Colonic mucosa (tissue), 4 donors: ENCODE measurements around the gene GLTPD2. TPM values are rescaled to one million over a fixed set of nuclear protein-coding genes. Genes with fewer than 3 reads are reported as not detected.

ENCODE experiments used
- DNase-seq: peaks from one replicate; pipeline ENCODE4 v3.0.0-alpha.2; 2020
- H3K27ac ChIP-seq: fragments of 200-600 bp; one replicate; pipeline ENCODE4 v1.8.0; 2021
- H3K27me3 ChIP-seq: fragments of 200-600 bp; one replicate; pipeline ENCODE4 v1.8.0; 2021
- H3K36me3 ChIP-seq: fragments of 200-600 bp; one replicate; pipeline ENCODE4 v1.8.0; 2021
- H3K4me1 ChIP-seq: fragments of 200-600 bp; one replicate; pipeline ENCODE4 v1.8.0; 2021; ENCODE audit warnings: mild to moderate bottlenecking
- H3K4me3 ChIP-seq: fragments of 200-600 bp; one replicate; pipeline ENCODE4 v1.8.0; 2021
- H3K9ac ChIP-seq, 2 donors: one replicate each; pipeline ENCODE4 v1.7.0; 2013; ENCODE audit warnings: control low read depth in 2 of 2, low read depth in 2 of 2, low read length in 2 of 2
- H3K9me3 ChIP-seq: fragments of 200-600 bp; one replicate; pipeline ENCODE4 v1.8.0; 2021
- intact Hi-C: fragments of 100-400 bp; cut with DNase I; formaldehyde crosslinking; loops from one replicate; pipeline ENCODE4 v1.14.1; 2022
- total RNA-seq, 2 donors: library from RNA; stranded (reverse); fragmentation: NEBNext Ultra II Directional in 1 of 2; extraction: Animal tissue kit (Norgen Biotek cat#: 25700) in 1 of 2; gene quantifications; one replicate each; pipeline ENCODE4 v1.2.1, GENCODE V29; 2021
- TF ChIP-seq, protein P1 (sequence below): fragments of 200-600 bp; IDR thresholded peaks from one replicate; pipeline ENCODE4 v1.8.0; 2022; ENCODE audit warnings: antibody characterized with exemption, mild to moderate bottlenecking
- donor health status: healthy.
- donor health status: DM: no; HTN: no; CAD: no.
- donor health status: DM: no; HTN: no; CAD: no.

GLTPD2 gene
- total RNA-seq: under 1 TPM; 0.35 to 0.40 TPM

DNA sequence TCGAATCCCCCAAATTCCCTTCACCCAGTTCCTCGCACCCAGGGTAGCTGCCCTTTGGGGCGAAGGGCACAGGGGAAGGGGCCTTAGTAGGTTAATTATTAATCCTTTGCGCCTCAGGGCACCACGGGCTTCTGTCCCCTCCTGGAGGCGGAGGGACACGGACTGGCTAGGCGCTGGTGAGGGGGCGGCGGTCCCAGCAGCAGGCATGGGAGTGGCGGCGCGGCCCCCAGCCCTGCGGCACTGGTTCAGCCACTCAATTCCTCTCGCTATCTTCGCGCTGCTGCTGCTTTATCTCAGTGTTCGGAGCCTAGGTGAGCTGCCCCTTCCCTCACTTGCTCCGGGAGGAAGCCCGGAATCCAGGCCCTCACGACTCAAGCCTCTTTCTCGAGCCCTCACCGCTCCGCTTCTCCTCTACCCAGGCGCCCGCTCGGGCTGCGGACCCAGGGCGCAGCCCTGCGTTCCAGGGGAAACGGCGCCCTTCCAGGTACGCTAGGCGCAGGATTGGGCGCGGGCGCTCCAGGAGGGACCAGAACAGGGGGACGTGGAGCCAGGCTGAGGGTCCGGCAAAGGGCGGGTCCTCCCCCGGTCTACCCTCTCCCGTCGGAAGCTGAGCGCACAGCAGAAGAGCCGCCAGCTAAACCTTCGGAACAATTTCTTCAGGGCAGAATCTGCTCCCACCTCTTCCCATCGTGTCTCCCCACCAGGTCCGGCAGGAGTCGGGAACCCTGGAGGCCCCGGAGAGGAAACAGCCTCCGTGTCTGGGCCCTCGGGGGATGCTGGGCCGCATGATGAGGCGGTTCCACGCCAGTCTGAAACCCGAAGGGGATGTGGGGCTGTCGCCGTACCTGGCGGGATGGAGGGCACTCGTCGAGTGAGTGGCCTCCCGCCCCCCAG lies at the start of gene GLTPD2:
Gene GLTPD2, plus strand, starts transcription at position 158 of the 894 bp plus-strand sequence. Its CDS starts 48 bp downstream, at position 206.
- H3K4me1 ChIP-seq: no peaks in the 10 kb centered on the region
- no peaks in the 10 kb centered on the region for H3K9me3 ChIP-seq
- TF ChIP-seq, protein P1, sequence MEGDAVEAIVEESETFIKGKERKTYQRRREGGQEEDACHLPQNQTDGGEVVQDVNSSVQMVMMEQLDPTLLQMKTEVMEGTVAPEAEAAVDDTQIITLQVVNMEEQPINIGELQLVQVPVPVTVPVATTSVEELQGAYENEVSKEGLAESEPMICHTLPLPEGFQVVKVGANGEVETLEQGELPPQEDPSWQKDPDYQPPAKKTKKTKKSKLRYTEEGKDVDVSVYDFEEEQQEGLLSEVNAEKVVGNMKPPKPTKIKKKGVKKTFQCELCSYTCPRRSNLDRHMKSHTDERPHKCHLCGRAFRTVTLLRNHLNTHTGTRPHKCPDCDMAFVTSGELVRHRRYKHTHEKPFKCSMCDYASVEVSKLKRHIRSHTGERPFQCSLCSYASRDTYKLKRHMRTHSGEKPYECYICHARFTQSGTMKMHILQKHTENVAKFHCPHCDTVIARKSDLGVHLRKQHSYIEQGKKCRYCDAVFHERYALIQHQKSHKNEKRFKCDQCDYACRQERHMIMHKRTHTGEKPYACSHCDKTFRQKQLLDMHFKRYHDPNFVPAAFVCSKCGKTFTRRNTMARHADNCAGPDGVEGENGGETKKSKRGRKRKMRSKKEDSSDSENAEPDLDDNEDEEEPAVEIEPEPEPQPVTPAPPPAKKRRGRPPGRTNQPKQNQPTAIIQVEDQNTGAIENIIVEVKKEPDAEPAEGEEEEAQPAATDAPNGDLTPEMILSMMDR: no peak
- no peak for DNase-seq
- no peaks in the 10 kb centered on the region for H3K36me3 ChIP-seq
- H3K4me3 ChIP-seq: peak within 1 kb of the TSS; percentile 58
- peaks cover 5% of the 10 kb centered on the region for H3K27me3 ChIP-seq
- H3K9ac ChIP-seq: peak within 1 kb of the TSS; percentile 77 to 82
- intact Hi-C loops: loop anchor here (2.0 to 5.0 kb wide), 2 partner anchors 57 to 100 kb away; partner anchors contain the start of gene MED11
- peak within 1 kb of the TSS; percentile 94 for H3K27ac ChIP-seq

DNA sequence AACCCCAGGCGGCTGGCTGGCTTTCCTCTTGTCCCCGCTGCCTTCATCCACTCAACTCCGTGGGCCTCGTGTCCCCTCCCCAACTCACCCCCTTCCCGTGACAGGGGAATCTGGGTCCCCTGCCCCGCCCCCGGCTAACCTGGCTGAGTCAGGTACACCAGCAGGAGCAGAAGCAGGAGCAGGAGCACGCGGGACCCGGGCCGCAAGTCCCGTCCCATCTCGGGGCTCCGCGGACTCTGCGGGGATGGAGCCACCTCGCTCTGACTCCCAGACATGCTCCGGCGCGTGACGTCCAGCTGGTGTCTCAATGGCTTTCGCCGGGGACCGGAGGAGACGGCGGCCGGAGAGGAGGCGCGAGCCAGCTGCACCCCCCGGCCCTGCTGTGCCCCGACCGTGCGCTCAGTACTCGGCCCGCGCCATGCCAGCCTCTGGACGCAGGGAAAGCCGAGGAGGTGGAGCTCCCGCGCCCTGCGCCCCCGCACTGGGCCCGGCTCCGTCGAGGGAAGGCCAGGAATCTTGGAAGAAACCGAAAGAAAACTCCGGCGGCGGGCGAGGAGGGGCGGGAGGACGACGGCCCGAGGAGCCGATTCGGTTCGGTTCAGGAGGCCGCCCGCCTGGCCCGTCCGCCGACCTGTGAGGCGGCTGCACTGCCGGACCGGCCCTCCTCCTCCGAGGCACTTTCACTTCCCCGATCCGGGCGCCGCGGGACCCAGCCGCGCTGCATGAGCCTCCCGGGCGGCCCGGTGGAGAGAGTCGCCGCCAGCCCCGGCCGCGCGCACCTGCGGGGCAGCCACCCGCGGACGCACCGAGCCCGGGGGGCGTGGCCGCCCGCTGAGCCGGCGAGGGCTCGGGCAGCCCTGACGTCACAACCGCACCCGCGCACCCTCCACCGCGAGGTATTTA lies 49.4 kb upstream of the GLTPD2 start, which contains the start of the genes CXCL16 and ZMYND15:
Gene CXCL16, minus strand, starts transcription at position 807 of the 903 bp plus-strand sequence. Its CDS starts 589 bp downstream, at position 218.
Gene ZMYND15, plus strand, starts transcription at position 712 of the 903 bp plus-strand sequence. CDS start 716 bp downstream, outside the sequence.
- peak within 1 kb of the TSS; percentile 61 for H3K27ac ChIP-seq
- H3K4me3 ChIP-seq: peak within 1 kb of the TSS; percentile 89
- H3K9ac ChIP-seq: peak within 1 kb of the TSS; percentile 82 to 86
- no peaks in the 10 kb centered on the region for H3K4me1 ChIP-seq
- intact Hi-C loops: no loop called here
- no peaks in the 10 kb centered on the region for H3K36me3 ChIP-seq
- DNase-seq: peak; percentile 77
- no peaks in the 10 kb centered on the region for H3K27me3 ChIP-seq
- TF ChIP-seq, protein P1: no peak
- no peaks in the 10 kb centered on the region for H3K9me3 ChIP-seq

DNA sequence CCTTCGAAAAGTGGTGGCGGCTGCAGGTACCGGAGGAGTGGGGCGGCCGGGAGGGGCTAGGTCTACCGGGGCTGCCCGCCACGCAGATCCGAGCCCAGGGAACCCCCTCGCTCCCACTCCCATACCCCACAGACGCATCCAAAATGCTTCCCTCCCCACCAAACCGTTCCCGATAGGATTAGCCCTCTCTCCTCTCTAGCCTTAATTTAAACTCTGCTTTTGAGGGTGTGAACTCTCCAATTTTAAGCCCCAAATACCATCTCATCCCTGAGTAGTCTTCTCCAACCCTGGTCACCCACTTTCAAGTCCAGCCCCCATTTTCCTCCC lies 48.8 kb upstream of the GLTPD2 start:
- H3K4me3 ChIP-seq: peak overlapping the region; percentile 89

DNA sequence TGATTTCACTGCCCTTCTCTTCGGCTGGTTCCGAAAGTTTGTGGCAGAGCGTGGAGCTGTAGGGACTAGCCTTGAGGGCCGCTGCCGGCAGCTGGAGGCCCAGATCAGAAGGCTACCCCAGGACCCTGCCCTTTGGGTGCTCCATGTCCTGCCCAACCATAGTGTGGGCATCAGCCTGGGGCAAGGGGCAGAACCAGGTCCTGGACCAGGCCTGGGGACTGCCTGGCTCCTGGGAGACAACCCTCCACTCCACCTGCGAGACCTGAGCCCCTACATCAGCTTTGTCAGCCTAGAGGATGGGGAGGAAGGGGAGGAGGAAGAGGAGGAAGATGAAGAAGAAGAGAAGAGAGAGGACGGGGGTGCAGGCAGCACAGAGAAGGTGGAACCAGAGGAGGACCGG lies 48.2 kb upstream of the GLTPD2 start:
- peaks cover 2% of the 10 kb centered on the region for H3K4me1 ChIP-seq
- H3K4me3 ChIP-seq: no peak overlapping the region
- intact Hi-C loops: no loop called here
- TF ChIP-seq, protein P1: no peak
- no peaks in the 10 kb centered on the region for H3K27me3 ChIP-seq
- H3K27ac ChIP-seq: no peak overlapping the region
- DNase-seq: no peak
- no peak overlapping the region for H3K9ac ChIP-seq
- no peaks in the 10 kb centered on the region for H3K9me3 ChIP-seq
- H3K36me3 ChIP-seq: no peaks in the 10 kb centered on the region

More for the DNA sequence above, 48.8 kb upstream of the GLTPD2 start:
- H3K9ac ChIP-seq: peak overlapping the region; percentile 35 to 86
- TF ChIP-seq, protein P1: no peak
- H3K36me3 ChIP-seq: no peaks in the 10 kb centered on the region
- no peaks in the 10 kb centered on the region for H3K27me3 ChIP-seq
- H3K27ac ChIP-seq: peak overlapping the region; percentile 61
- H3K9me3 ChIP-seq: no peaks in the 10 kb centered on the region
- DNase-seq: no peak
- no peaks in the 10 kb centered on the region for H3K4me1 ChIP-seq
- intact Hi-C loops: no loop called here

DNA sequence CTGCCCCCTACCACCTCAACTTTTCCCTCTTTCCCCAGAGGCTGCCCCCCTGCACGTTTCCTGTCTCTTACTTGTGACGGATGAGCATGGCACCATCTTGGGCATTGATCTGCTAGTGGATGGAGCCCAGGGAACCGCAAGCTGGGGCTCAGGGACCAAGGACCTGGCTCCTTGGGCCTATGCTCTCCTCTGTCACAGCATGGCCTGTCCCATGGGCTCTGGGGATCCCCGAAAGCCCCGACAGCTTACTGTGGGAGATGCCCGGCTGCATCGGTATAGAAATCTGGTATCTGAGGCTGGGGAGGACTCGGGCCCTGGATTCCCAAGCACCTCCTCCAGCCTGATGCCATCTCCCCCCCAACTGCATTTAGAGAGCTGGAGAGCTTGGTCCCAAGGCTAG lies 47.2 kb upstream of the GLTPD2 start:
- no peaks in the 10 kb centered on the region for H3K27me3 ChIP-seq
- no peak overlapping the region for H3K4me3 ChIP-seq
- TF ChIP-seq, protein P1: no peak
- intact Hi-C loops: no loop called here
- H3K4me1 ChIP-seq: peaks cover 3% of the 10 kb centered on the region
- no peak overlapping the region for H3K9ac ChIP-seq
- H3K9me3 ChIP-seq: no peaks in the 10 kb centered on the region
- no peaks in the 10 kb centered on the region for H3K36me3 ChIP-seq
- no peak for DNase-seq
- H3K27ac ChIP-seq: no peak overlapping the region
